GM21576 (cell line): Measurements from ENCODE around the gene OR2T8.

Source experiments
- ATAC-seq: cut with Tn5 transposase; IDR thresholded peaks from one replicate; pipeline ENCODE4 v1.9.1; 2021; ENCODE audit warnings: mild to moderate bottlenecking, moderate library complexity; ENCODE audit not compliant: unreplicated experiment

Gene OR2T8

GRCh38 chr1:247953408-247953807, 33.4 kb downstream of the OR2T8 start:
- no peak for ATAC-seq

- ATAC-seq = no peak
Observed at GRCh38 chr1:247961791-247962190, 41.7 kb downstream of the OR2T8 start.

- ATAC-seq = no peak
Observed at GRCh38 chr1:247962911-247963588, 43.0 kb downstream of the OR2T8 start.

- no peak for ATAC-seq
Observed at GRCh38 chr1:247964933-247965332, 44.9 kb downstream of the OR2T8 start, which contains the start of gene OR2AK2. OR2AK2 (plus strand) TSS chr1:247965233; CDS start chr1:247965377, 144 bp downstream.

GRCh38 chr1:247966532-247967204, 46.6 kb downstream of the OR2T8 start:
- ATAC-seq = peak; percentile 86
